ENCODE results near the gene GRAMD1B. TPM values are rescaled to one million over a fixed set of nuclear protein-coding genes. Genes with fewer than 3 reads are reported as not detected.

Gene GRAMD1B
- total RNA-seq, 1 donor from 2014 or later = 1.4 TPM

- Histone ChIP-seq H3K4me3 (no peak overlapping the region), H3K9me3 (no peaks in the 10 kb centered on the region), H3K36me3 (no peaks in the 10 kb centered on the region), H3K27me3 (no peaks in the 10 kb centered on the region), H3K4me1 (no peaks in the 10 kb centered on the region), H3K27ac (no peak overlapping the region)
- DNase-seq (ENCODE audit: low spot score in 2 of 2) = no peak
- no peak for TF ChIP-seq CTCF (IDR thresholded peaks at IDR 0.05)
- intact Hi-C loops (cut with DNase I) = no loop called here
Measured at GRCh38 chr11:123546515-123546914, 116.4 kb downstream of the GRAMD1B start.

- no peak for DNase-seq (ENCODE audit: low spot score in 2 of 2)
- no peaks in the 10 kb centered on the region for H3K36me3 ChIP-seq
- intact Hi-C loops (cut with DNase I) = no loop called here
- H3K27me3 ChIP-seq = no peaks in the 10 kb centered on the region
- no peaks in the 10 kb centered on the region for H3K4me1 ChIP-seq
- no peak overlapping the region for H3K27ac ChIP-seq
- no peak overlapping the region for H3K4me3 ChIP-seq
- no peaks in the 10 kb centered on the region for H3K9me3 ChIP-seq
- no peak for TF ChIP-seq CTCF (IDR thresholded peaks at IDR 0.05)
Measured at GRCh38 chr11:123547180-123547579, 117.1 kb downstream of the GRAMD1B start.

GRCh38 chr11:123548774-123549173, 118.7 kb downstream of the GRAMD1B start:
- Histone ChIP-seq H3K27me3 (no peaks in the 10 kb centered on the region), H3K27ac (no peak overlapping the region), H3K9me3 (no peaks in the 10 kb centered on the region), H3K4me1 (no peaks in the 10 kb centered on the region), H3K36me3 (no peaks in the 10 kb centered on the region), H3K4me3 (no peak overlapping the region)
- DNase-seq (ENCODE audit: low spot score in 2 of 2) = no peak
- intact Hi-C loops (cut with DNase I) = no loop called here
- no peak for TF ChIP-seq CTCF (IDR thresholded peaks at IDR 0.05)

GRCh38 chr11:123549926-123550917, 120.2 kb downstream of the GRAMD1B start:
- no peak overlapping the region for H3K4me3 ChIP-seq
- H3K9me3 ChIP-seq = no peaks in the 10 kb centered on the region
- H3K27me3 ChIP-seq = no peaks in the 10 kb centered on the region
- intact Hi-C loops (cut with DNase I) = no loop called here
- DNase-seq (ENCODE audit: low spot score in 2 of 2) = no peak
- H3K36me3 ChIP-seq = no peaks in the 10 kb centered on the region
- no peaks in the 10 kb centered on the region for H3K4me1 ChIP-seq
- no peak for TF ChIP-seq CTCF (IDR thresholded peaks at IDR 0.05)
- H3K27ac ChIP-seq = no peak overlapping the region

- intact Hi-C loops (cut with DNase I) = no loop called here
- Histone ChIP-seq H3K4me1 (no peaks in the 10 kb centered on the region), H3K27ac (no peak overlapping the region), H3K27me3 (no peaks in the 10 kb centered on the region), H3K4me3 (no peak overlapping the region), H3K36me3 (no peaks in the 10 kb centered on the region), H3K9me3 (no peaks in the 10 kb centered on the region)
- DNase-seq (ENCODE audit: low spot score in 2 of 2) = no peak
- no peak for TF ChIP-seq CTCF (IDR thresholded peaks at IDR 0.05)
Measured at GRCh38 chr11:123551079-123551478, 121.0 kb downstream of the GRAMD1B start.
